GM19438 (cell line): ENCODE data around the gene LRP6.

Experiments used
- ATAC-seq: cut with Tn5 transposase; IDR thresholded peaks from one replicate; pipeline ENCODE4 v1.9.1; 2021; ENCODE audit warnings: low read depth; ENCODE audit not compliant: unreplicated experiment

The LRP6 gene

DNA sequence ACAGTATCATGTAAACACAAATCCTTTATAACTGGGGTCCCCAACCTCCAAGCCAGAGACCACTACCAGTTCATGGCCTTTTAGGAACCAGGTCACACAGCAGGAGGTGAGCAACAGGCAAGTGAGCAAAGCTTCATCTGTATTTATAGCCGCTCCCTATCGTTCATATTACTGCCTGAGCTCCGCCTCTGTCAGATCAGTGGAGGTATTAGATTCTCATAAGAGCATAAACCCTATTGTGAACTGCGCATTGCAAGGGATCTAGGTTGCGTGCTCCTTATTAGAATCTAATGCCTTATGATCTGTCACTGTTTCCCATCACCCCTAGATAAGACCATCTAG, 49.9 kb downstream of the LRP6 start:
- no peak for ATAC-seq

DNA sequence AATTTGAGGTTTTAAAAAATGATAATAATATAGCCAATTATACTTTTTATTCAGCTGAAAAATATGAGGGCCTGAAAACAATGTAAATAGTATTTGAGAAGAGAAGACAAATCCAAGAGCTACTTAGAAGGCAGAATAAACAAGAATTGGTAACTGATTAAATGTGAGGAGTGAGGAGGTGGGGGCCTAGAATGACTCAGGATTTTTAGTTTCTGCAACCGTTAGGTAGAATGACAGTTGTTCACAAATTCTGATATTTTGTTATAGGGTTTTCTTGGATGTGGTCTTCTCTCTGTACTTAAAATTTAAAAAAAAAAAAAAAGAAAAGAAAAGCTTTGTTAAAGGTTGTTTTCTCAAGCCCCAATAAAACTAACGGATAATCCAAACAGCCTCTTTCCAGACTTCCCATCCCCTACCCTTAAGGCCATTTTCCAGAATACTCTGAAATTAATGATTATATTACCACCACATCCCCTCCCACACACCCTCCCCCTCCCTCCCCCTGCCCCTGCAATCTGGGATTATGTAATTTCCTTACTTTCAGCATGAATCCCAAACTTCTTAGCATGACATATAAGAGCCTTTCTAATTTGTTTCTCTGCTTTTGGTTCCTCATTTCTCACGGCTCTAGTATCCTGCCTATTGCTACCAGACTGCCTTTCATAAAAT, 50.4 kb downstream of the LRP6 start:
- ATAC-seq = no peak

DNA sequence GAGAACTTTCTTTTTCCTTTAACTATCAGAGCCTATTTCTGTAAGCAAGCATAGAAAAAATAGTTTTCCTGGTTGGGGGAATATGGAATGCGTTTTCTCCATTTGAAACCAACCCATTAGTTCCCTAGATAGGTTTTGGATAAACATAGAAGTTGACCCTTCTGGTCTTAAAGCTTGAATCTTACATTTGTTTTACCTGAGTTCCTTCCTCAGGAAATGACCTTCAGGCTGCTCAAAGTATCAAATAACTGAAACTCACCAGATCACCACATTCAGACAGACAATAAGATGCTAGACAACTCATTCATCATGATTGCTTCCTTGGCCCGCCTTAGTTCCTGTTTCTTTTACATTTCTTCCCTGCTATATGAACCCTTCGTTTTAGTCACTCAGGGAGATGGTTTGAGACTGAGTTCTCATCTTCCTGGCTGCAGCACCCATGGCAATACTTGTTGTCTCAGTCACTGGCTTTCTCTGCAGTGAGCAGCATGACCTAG, 52.2 kb downstream of the LRP6 start:
- no peak for ATAC-seq

DNA sequence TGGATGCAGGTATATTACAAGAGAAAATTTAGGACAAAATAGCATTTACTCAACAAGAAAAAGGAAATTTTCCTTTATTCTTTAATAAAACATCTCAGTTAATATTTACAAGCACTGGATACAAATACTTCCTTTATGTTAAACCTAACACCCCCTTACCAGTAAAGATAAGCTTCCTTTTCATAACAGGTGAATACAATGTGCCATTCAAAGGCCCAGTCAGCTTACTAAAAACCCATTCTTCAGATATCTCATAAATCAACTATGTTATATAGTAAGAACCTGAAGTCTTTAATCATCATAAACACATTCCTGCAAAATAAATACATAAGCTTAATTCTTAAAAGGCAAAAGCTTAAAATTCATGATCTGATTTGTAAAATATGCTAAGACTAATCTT, 52.6 kb downstream of the LRP6 start:
- no peak for ATAC-seq

- no peak for ATAC-seq
Observed at GRCh38 chr12:12212769-12213168, 54.1 kb downstream of the LRP6 start.

GRCh38 chr12:12210983-12211382, 55.9 kb downstream of the LRP6 start:
- ATAC-seq = no peak

DNA sequence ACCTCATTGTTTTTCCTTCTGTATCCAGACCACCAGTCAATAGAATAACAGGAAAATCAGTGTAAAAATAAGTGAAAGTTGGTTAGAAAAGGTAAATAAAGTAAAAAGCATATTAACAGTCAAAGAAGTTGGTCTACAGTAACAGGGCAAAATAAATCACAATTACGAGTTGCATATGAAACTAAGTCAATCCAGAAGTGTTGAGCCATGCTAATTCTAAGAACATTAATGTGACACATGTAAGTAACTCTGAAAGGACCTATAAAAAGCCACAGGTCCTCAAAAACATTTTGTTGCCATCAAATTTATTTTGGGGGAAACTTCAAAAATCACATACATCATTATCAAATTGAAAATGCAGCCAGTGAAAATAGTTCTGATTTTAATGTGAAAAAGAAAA, 56.4 kb downstream of the LRP6 start:
- ATAC-seq = no peak

GRCh38 chr12:12209675-12210074, 57.2 kb downstream of the LRP6 start:
- no peak for ATAC-seq

- no peak for ATAC-seq
Observed at GRCh38 chr12:12209043-12209442, 57.8 kb downstream of the LRP6 start.

DNA sequence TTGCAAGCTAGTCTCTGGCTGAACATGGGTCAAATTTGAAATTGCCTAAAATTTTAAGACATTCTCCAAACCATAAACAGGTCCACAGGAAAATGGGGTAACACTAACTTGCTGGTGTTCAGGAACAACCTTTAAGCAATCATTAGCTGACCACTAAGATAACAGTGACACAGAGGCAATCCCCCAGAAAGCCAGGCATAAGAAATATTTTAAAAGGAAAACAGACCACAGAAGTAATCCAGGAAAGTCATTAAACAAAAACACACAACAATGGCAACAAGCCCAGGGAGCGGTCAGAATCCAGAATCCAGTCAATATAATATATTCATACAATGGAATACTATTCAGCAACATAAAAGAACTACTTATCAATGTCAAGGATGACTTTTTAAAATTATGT, 59.1 kb downstream of the LRP6 start:
- ATAC-seq = no peak

DNA sequence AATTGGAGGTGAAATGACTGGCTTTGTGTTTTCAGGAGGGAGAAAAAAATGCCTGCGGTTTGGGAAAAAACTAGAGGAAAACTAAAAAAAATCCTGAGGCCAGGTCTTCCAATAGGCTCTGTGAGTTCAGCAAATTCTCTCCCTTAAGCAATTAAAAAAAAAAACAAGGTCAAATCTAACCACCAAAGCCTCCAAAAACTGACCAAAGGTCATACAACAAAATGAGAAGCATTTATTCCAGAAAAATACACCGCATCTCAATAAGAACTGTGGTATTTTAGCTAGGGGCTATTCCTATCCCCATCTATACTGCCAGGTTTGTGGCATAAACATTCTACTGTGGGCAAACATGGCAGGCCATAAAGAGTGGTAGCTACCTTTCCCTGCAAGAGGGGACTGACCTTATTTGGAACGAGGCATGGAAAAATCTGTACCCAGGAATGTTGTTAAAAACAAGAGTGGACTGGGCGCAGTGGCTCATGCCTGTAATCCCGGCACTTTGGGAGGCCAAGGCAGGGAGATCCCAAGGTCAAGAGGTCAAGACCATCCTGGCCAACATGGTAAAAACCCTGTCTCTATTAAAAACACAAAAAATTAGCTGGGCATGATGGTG, 60.0 kb downstream of the LRP6 start:
- no peak for ATAC-seq

DNA sequence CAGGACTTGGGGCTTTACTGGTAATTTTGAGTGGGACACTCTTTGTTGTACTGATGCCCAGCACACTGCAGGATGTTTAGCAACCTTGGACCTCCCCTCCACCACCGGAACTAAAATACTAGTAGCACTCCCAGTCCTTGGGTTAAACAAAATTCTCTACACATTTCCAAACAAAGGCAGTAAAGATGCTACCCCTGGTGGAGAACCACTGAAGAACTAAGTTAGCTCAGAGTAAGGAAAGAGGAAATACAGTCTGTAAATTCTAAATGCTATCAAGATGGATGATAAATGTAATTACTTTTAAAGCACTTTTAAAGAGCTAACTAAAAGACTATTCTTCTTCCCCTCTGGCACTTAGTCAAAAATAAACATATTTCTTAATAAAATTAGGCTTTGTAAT, 64.1 kb downstream of the LRP6 start:
- ATAC-seq = no peak

GRCh38 chr12:12202105-12202504, 64.7 kb downstream of the LRP6 start:
- no peak for ATAC-seq

GRCh38 chr12:12201274-12201758, 65.5 kb downstream of the LRP6 start:
- ATAC-seq = no peak

DNA sequence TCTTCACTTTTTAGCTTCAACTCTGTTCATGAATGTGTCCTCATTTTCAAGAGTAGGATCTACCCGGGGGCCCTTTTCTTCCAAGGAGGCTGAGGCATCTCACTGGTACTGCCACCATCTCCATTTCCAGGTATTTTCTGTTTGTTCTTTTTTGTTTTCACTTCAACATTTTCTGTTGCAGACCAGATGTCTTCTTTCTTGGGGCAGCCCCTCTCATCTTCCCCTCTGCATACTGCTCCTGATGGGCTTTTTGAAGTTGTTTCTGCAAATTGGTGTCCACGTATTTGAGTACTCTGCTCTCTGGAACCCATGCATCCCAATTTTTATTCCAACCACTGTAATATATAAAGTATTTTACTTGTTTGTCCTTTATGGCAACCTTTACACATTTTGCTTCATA, 66.5 kb downstream of the LRP6 start:
- ATAC-seq = no peak

- no peak for ATAC-seq
Observed at GRCh38 chr12:12198124-12198523, 68.7 kb downstream of the LRP6 start.

DNA sequence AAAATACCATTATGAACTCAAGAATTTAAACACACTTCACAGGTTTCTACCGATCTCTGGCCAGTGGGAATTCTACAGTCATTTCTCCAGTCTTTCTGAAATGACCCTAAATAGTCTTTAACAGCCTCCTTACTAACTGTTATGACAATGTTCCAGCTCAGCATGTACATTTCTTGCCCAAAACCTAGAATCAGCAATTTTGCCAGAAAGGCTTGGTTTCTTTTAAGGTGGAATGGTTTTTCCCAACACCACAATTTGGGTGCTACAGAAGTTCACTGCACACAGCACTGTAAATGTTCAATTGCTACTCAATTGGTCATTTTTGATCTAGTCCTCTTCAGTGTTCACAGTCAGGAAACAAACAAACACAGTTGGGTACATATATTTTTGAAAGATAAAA, 69.7 kb downstream of the LRP6 start:
- ATAC-seq = no peak

- no peak for ATAC-seq
Observed at GRCh38 chr12:12195516-12195915, 71.3 kb downstream of the LRP6 start.

GRCh38 chr12:12195081-12195480, 71.8 kb downstream of the LRP6 start:
- ATAC-seq = no peak

DNA sequence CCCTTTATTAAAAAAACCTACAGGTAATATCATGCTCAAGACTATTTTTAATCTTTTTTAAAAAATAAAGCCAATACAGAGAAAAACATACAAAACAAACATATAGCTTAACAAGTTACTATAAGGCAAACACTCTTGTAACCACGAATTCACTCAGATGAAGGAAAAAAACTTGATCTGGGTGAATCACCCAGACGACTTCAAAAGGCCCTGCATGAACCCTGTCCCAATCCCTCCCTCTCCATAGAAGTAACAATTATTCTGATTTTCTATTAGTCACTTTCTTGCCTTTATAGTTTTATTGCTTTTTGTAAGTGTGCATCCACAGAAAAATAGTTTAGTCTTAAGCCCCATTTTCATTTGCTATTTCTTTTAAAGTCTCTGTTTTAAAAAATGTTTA, 72.6 kb downstream of the LRP6 start:
- no peak for ATAC-seq

GRCh38 chr12:12191008-12191407, 75.8 kb downstream of the LRP6 start:
- ATAC-seq = no peak

- ATAC-seq = no peak
Observed at GRCh38 chr12:12190087-12190809, 76.6 kb downstream of the LRP6 start.
